GM12878 (cell line): ENCODE data around the gene CHRM4. TPM values are rescaled to one million over a fixed set of nuclear protein-coding genes. Genes with fewer than 3 reads are reported as not detected.

Experiments used
- ATAC-seq: fragments of 200-7000 bp; cut with Tn5 transposase; 3 replicates; pipeline ENCODE4 v1.9.1; 2020; ENCODE audit warnings: mild to moderate bottlenecking, moderate library complexity
- BruUV-seq: library from RNA; stranded (reverse); fragments of 400-500 nt; replicated peaks from 2 replicates; lab custom pipeline; 2021; lab: Mats Ljungman, UMichigan
- CTCF ChIA-PET: fragments of 300-600 bp; sonication (Branson Sonifier 250); formaldehyde crosslinking; extraction: SDS; loops from one replicate; lab custom pipeline; 2021; ENCODE audit warnings: inconsistent platforms; lab: Yijun Ruan, JAX
- POLR2A ChIA-PET: fragments of 350-600 bp; formaldehyde crosslinking; extraction: SDS; loops from one replicate; lab custom pipeline; 2021; ENCODE audit warnings: inconsistent platforms; lab: Charles Lee
- RAD21 ChIA-PET: fragments of 300-600 bp; sonication (Branson Sonifier 250); formaldehyde crosslinking; loops from one replicate; lab custom pipeline; 2023; ENCODE audit warnings: antibody characterized with exemption; ENCODE audit not compliant: unreplicated experiment; lab: Charles Lee
- SMC1A ChIA-PET: fragments of 300-600 bp; sonication (Branson Sonifier 250); formaldehyde crosslinking; loops from one replicate; lab custom pipeline; 2023; ENCODE audit not compliant: unreplicated experiment, uncharacterized antibody; lab: Charles Lee
- DNase-seq: peaks from one replicate; pipeline ENCODE4 v3.0.0-alpha.2; 2011; ENCODE audit warnings: low read depth, low spot score
- FAIRE-seq: peaks from 3 replicates; lab custom pipeline; 2011; peaks lifted over from hg19 to GRCh38; lab: Jason Lieb, UNC
- H2AFZ ChIP-seq: 2 replicates; pipeline ENCODE4 v1.6.0; 2011; ENCODE audit warnings: low read depth, low read length, control low read depth; ENCODE audit not compliant: control insufficient read depth
- H3K27ac ChIP-seq: 2 replicates; pipeline ENCODE4 v1.5.1; 2011; ENCODE audit warnings: control low read depth; ENCODE audit not compliant: control insufficient read depth, insufficient read depth
- H3K27me3 ChIP-seq, 2 experiments: replicated peaks in 1 of 2; 2 replicates each; pipeline versions ENCODE4 v1.6.0 to v1.6.1; 2011; ENCODE audit warnings: low read length in 1 of 2; ENCODE audit not compliant: control insufficient read depth in 2 of 2, insufficient read depth in 2 of 2
- H3K36me3 ChIP-seq, 2 experiments: 2 replicates each; pipeline ENCODE4 v1.5.1; 2011; ENCODE audit warnings: low read length in 1 of 2; ENCODE audit not compliant: control insufficient read depth in 2 of 2, insufficient read depth in 2 of 2
- H3K4me1 ChIP-seq: 2 replicates; pipeline ENCODE4 v1.6.1; 2011; ENCODE audit warnings: mild to moderate bottlenecking, low read length, moderate library complexity, mixed read lengths; ENCODE audit not compliant: control insufficient read depth, insufficient read depth
- H3K4me2 ChIP-seq: 2 replicates; pipeline ENCODE4 v1.6.0; 2011; ENCODE audit warnings: control low read depth; ENCODE audit not compliant: control insufficient read depth, insufficient read depth
- H3K4me3 ChIP-seq: fragments of 200-600 bp; sonication (generic); 2 replicates; pipeline ENCODE4 v1.5.1; 2016
- H3K79me2 ChIP-seq: 2 replicates; pipeline ENCODE4 v1.6.0; 2011; ENCODE audit warnings: low read length; ENCODE audit not compliant: control insufficient read depth, insufficient read depth
- H3K9ac ChIP-seq: 2 replicates; pipeline ENCODE4 v1.8.0; 2011; ENCODE audit warnings: low read length, control low read depth, mixed read lengths; ENCODE audit not compliant: control insufficient read depth, insufficient read depth
- H3K9me3 ChIP-seq: replicated peaks from 3 replicates; pipeline ENCODE4 v1.5.1; 2011; ENCODE audit warnings: mild to moderate bottlenecking, low read length; ENCODE audit not compliant: control insufficient read depth, insufficient read depth
- H4K20me1 ChIP-seq: 2 replicates; pipeline ENCODE4 v1.6.0; 2011; ENCODE audit not compliant: control insufficient read depth, insufficient read depth
- BCL3 ChIP-seq: IDR thresholded peaks from 2 replicates; pipeline ENCODE4 v1.6.1; 2011; ENCODE audit warnings: borderline replicate concordance, low read depth, mild to moderate bottlenecking, moderate library complexity, low read length; ENCODE audit not compliant: insufficient read depth, poor library complexity, severe bottlenecking
- CHD2 ChIP-seq: IDR thresholded peaks from 2 replicates; pipeline ENCODE4 v1.6.1; 2011; ENCODE audit warnings: low read depth, low read length, improper control_type of control experiment, borderline replicate concordance
- HCFC1 ChIP-seq: fragments of 150-350 bp; IDR thresholded peaks from 2 replicates; pipeline ENCODE4 v1.6.1; 2014; ENCODE audit warnings: low read length
- NR2C2 ChIP-seq: IDR thresholded peaks from 2 replicates; pipeline ENCODE4 v1.6.1; 2011; ENCODE audit warnings: borderline replicate concordance, low read depth; ENCODE audit not compliant: control insufficient read depth, insufficient read length
- RFX5 ChIP-seq: IDR thresholded peaks from 2 replicates; pipeline ENCODE4 v1.6.1; 2011; ENCODE audit warnings: low read depth, low read length, improper control_type of control experiment
- SIX5 ChIP-seq: IDR thresholded peaks from 2 replicates; pipeline ENCODE4 v1.6.1; 2011; ENCODE audit warnings: mild to moderate bottlenecking, low read depth, low read length, moderate library complexity; ENCODE audit not compliant: severe bottlenecking
- USF2 ChIP-seq: IDR thresholded peaks from 2 replicates; pipeline ENCODE4 v1.6.1; 2011; ENCODE audit warnings: low read depth, low read length, improper control_type of control experiment, borderline replicate concordance
- ZNF217 ChIP-seq: fragments of 450-650 bp; IDR thresholded peaks from 2 replicates; pipeline ENCODE4 v1.6.1; 2017; ENCODE audit warnings: antibody characterized with exemption, mild to moderate bottlenecking
- ZNF384 ChIP-seq: IDR thresholded peaks from 2 replicates; pipeline ENCODE4 v1.6.1; 2012; ENCODE audit warnings: low read depth, mild to moderate bottlenecking, low read length, improper control_type of control experiment, borderline replicate concordance
- WGBS: methylation state at CpG from one replicate; pipeline ENCODE4 v1.1.6; 2016; ENCODE audit warnings: low lambda C conversion rate; ENCODE audit not compliant: insufficient replicate concordance, insufficient coverage; ENCODE audit errors: missing lambda C conversion rate; 5-methylcytosine and 5-hydroxymethylcytosine counted together
- in situ Hi-C: fragments of 300-500 bp; cut with MboI; formaldehyde crosslinking; loops from 9 replicates; pipeline ENCODE4 v1.14.3; 2018; ENCODE audit warnings: mixed read lengths
- intact Hi-C: fragments of 100-400 bp; cut with micrococcal nuclease; formaldehyde crosslinking; loops from one replicate; pipeline ENCODE4 v1.14.2; 2022; ENCODE audit not compliant: unreplicated experiment
- polyA plus RNA-seq, 11 experiments: library from polyadenylated mRNA; depleted of rRNA in 4 of 11; unstranded in 6 of 11; stranded (reverse) in 5 of 11; fragments of >200 nt; fragmentation: Nextera tagmentation in 4 of 11; fragmentation: Illumina TruSeq in 1 of 11; extraction: Ambion mirVana in 4 of 11; extraction: Trizol in 1 of 11; gene quantifications; 1 replicate in 1 of 11; 2 replicates in 10 of 11; pipeline versions ENCODE4 v1.2.1 to v1.2.3, GENCODE V29; 2011 to 2016; ENCODE audit warnings: inconsistent platforms in 2 of 11, missing spikeins in 2 of 11, low read depth in 1 of 11
- total RNA-seq, 4 experiments: library from RNA; depleted of rRNA in 3 of 4; stranded (reverse); fragments of >200 nt in 3 of 4; fragmentation: Illumina TruSeq in 1 of 4; extraction: Trizol in 1 of 4; gene quantifications; 2 replicates each; pipeline versions ENCODE4 v1.2.1 to v1.2.3, GENCODE V29; 2013 to 2021
- TF ChIP-seq, protein P1 (sequence below), 3 experiments: IDR thresholded peaks in 2 of 3; conservative IDR thresholded peaks in 1 of 3; 2 replicates each; pipeline ENCODE4 v1.5.1; 2011; ENCODE audit warnings: low read depth in 3 of 3, low read length in 3 of 3, mild to moderate bottlenecking in 3 of 3, control low read depth in 2 of 3, moderate library complexity in 2 of 3, inconsistent platforms in 1 of 3, mixed read lengths in 1 of 3; ENCODE audit not compliant: control insufficient read depth in 2 of 3, insufficient read depth in 1 of 3; ENCODE audit errors: extremely low read depth in 1 of 3
- TF ChIP-seq, protein P2 (sequence below): fragments of 450-650 bp; conservative IDR thresholded peaks from 2 replicates; pipeline ENCODE4 v1.6.1; 2017; ENCODE audit warnings: mild to moderate bottlenecking, moderate library complexity

The CHRM4 gene
- total and polyA plus RNA-seq, 10 of the 15 experiments (the other 5 are each of a cell fraction or from before 2014, with no cell fraction given): 0.12 to 0.23 (median 0.13) TPM; not detected in 7

- no peaks in the 10 kb centered on the region for H3K4me1 ChIP-seq
- intact Hi-C loops (no loop called here), in situ Hi-C loops (no loop called here)
- H3K27ac ChIP-seq: no peak overlapping the region
- peaks cover 11 to 24% of the 10 kb centered on the region in 2 experiments for H3K27me3 ChIP-seq
- CTCF ChIA-PET: interaction anchor here (0.6 kb wide), 1 partner anchor 62 kb away, joined by 4 read pairs; no protein-coding TSS in a partner anchor
- ATAC-seq: no peak
- no peaks in the 10 kb centered on the region for H3K9me3 ChIP-seq
- no peak for DNase-seq
- no peak overlapping the region for H3K9ac ChIP-seq
- POLR2A ChIA-PET: no interaction called here
- no peak overlapping the region for H3K4me2 ChIP-seq
- TF ChIP-seq RFX5: no peak
- TF ChIP-seq NR2C2: no peak
- TF ChIP-seq, protein P1, sequence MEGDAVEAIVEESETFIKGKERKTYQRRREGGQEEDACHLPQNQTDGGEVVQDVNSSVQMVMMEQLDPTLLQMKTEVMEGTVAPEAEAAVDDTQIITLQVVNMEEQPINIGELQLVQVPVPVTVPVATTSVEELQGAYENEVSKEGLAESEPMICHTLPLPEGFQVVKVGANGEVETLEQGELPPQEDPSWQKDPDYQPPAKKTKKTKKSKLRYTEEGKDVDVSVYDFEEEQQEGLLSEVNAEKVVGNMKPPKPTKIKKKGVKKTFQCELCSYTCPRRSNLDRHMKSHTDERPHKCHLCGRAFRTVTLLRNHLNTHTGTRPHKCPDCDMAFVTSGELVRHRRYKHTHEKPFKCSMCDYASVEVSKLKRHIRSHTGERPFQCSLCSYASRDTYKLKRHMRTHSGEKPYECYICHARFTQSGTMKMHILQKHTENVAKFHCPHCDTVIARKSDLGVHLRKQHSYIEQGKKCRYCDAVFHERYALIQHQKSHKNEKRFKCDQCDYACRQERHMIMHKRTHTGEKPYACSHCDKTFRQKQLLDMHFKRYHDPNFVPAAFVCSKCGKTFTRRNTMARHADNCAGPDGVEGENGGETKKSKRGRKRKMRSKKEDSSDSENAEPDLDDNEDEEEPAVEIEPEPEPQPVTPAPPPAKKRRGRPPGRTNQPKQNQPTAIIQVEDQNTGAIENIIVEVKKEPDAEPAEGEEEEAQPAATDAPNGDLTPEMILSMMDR (IDR thresholded peaks at IDR 0.05 in 2 of 3, conservative IDR thresholded peaks at IDR 0.05 in 1 of 3; ENCODE audit: control insufficient read depth in 2 of 3, extremely low read depth in 1 of 3, insufficient read depth in 1 of 3, low read depth in 3 of 3, low read length in 3 of 3): no peak
- no peak for TF ChIP-seq HCFC1
- TF ChIP-seq CHD2: no peak
- TF ChIP-seq SIX5: no peak
- TF ChIP-seq, protein P2, sequence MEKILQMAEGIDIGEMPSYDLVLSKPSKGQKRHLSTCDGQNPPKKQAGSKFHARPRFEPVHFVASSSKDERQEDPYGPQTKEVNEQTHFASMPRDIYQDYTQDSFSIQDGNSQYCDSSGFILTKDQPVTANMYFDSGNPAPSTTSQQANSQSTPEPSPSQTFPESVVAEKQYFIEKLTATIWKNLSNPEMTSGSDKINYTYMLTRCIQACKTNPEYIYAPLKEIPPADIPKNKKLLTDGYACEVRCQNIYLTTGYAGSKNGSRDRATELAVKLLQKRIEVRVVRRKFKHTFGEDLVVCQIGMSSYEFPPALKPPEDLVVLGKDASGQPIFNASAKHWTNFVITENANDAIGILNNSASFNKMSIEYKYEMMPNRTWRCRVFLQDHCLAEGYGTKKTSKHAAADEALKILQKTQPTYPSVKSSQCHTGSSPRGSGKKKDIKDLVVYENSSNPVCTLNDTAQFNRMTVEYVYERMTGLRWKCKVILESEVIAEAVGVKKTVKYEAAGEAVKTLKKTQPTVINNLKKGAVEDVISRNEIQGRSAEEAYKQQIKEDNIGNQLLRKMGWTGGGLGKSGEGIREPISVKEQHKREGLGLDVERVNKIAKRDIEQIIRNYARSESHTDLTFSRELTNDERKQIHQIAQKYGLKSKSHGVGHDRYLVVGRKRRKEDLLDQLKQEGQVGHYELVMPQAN: no peak
- TF ChIP-seq USF2: no peak
- no peak for TF ChIP-seq BCL3
- no peak for TF ChIP-seq ZNF217
- TF ChIP-seq ZNF384: no peak
- WGBS: 47% methylated on average over 11 of the region's 11 CpGs
- SMC1A ChIA-PET: no interaction called here
- no peak overlapping the region for H2AFZ ChIP-seq
- H3K4me3 ChIP-seq: no peak overlapping the region
- no peaks in the 10 kb centered on the region for H3K36me3 ChIP-seq
- H3K79me2 ChIP-seq: no peaks in the 10 kb centered on the region
- H4K20me1 ChIP-seq: no peaks in the 10 kb centered on the region
- RAD21 ChIA-PET: no interaction called here
- FAIRE-seq: no peak
- no TSS peak for BruUV-seq
Observed at GRCh38 chr11:46335890-46336562, 55.5 kb downstream of the CHRM4 start.
